ENCODE data around the gene SCYL3. TPM values are rescaled to one million over a fixed set of nuclear protein-coding genes. Genes with fewer than 3 reads are reported as not detected.

SCYL3 gene
- polyA plus RNA-seq, 1 of the 3 experiments (the other 2 are of a cell fraction) = 5.9 TPM

GRCh38 chr1:169894424-169895145, 889 bp upstream of the SCYL3 start:
- Histone ChIP-seq H3K27ac (ENCODE audit: low read depth in 2 of 2, low read length in 1 of 2) (peak overlapping the region; percentile 91 to 96; a peak in 3 of 4 replicates), H3K9me2 (no peaks in the 10 kb centered on the region), H3K79me2 (ENCODE audit: insufficient read depth) (peaks cover 38% of the 10 kb centered on the region), H2AFZ (ENCODE audit: low read depth) (peak overlapping the region; percentile 99), H3K9ac (peak overlapping the region; percentile 98), H4K20me1 (ENCODE audit: insufficient read depth) (no peaks in the 10 kb centered on the region), H3K27me3 (ENCODE audit: insufficient read depth) (no peaks in the 10 kb centered on the region), H3K4me3 (ENCODE audit: low read depth in 2 of 2, low read length in 1 of 2) (peak overlapping the region; percentile 90 to 95), H3F3A (replicated peaks; ENCODE audit: insufficient read depth) (peaks cover 5% of the 10 kb centered on the region), H3K9me3 (no peaks in the 10 kb centered on the region), H3K4me2 (peak overlapping the region; percentile 80), H3K36me3 (replicated peaks in 1 of 2; ENCODE audit: control insufficient read depth in 1 of 2, insufficient read depth in 2 of 2, low read length in 1 of 2) (no peaks in the 10 kb centered on the region), H3K4me1 (ENCODE audit: control insufficient read depth in 1 of 2, insufficient read depth in 2 of 2, low read depth in 1 of 2, low read length in 1 of 2) (peaks cover 14 to 20% of the 10 kb centered on the region in 2 experiments; a peak in 3 of 4 replicates)
- TF ChIP-seq FOXM1 (IDR thresholded peaks at IDR 0.05; ENCODE audit: low read depth) = no peak
- no peak for TF ChIP-seq EZH2phosphoT487 (IDR thresholded peaks at IDR 0.05; ENCODE audit: borderline replicate concordance, low read depth)
- TF ChIP-seq REST (IDR thresholded peaks at IDR 0.05; ENCODE audit: low read depth, low read length) = no peak
- TF ChIP-seq CHD2 (IDR thresholded peaks at IDR 0.05; ENCODE audit: low read length, partially characterized antibody) = no peak
- TF ChIP-seq GABPA (IDR thresholded peaks at IDR 0.05; ENCODE audit: low read depth) = no peak
- TF ChIP-seq CTCF (IDR thresholded peaks at IDR 0.05) = no peak
- no peak for TF ChIP-seq JUND (IDR thresholded peaks at IDR 0.05)
- no peak for TF ChIP-seq ZBTB33 (IDR thresholded peaks at IDR 0.05; ENCODE audit: borderline replicate concordance, low read depth)
- no peak for TF ChIP-seq RCOR1 (IDR thresholded peaks at IDR 0.05; ENCODE audit: low read length)
- TF ChIP-seq EP300 (IDR thresholded peaks at IDR 0.05; ENCODE audit: borderline replicate concordance in 1 of 2, low read depth in 1 of 2, low read length in 1 of 2) = no peak
- no peak for TF ChIP-seq USF1 (IDR thresholded peaks at IDR 0.05; ENCODE audit: borderline replicate concordance, low read depth)
- no peak for TF ChIP-seq YY1 (IDR thresholded peaks at IDR 0.05; ENCODE audit: low read depth)
- TF ChIP-seq POLR2AphosphoS5 (IDR thresholded peaks at IDR 0.05; ENCODE audit: low read depth, low read length) = no peak; the same call in 1 of the 2 replicates
- no peak for TF ChIP-seq NFIC (IDR thresholded peaks at IDR 0.05; ENCODE audit: borderline replicate concordance)
- no peak for TF ChIP-seq RFX5 (IDR thresholded peaks at IDR 0.05; ENCODE audit: low read length)
- TF ChIP-seq USF2 (IDR thresholded peaks at IDR 0.05; ENCODE audit: borderline replicate concordance, low read depth, low read length) = no peak
- no peak for TF ChIP-seq MEF2A (IDR thresholded peaks at IDR 0.05; ENCODE audit: borderline replicate concordance, low read depth)
- ChIA-PET POLR2A (interaction anchor here (0.6 to 1.7 kb wide), 6 partner anchors 9 to 637 kb away, joined by 3 to 15 read pairs (median 6); partner anchors contain the start of genes GORAB, KIFAP3 and METTL18), CTCF (interaction anchor here (1.4 kb wide), 1 partner anchor 33 kb away, joined by 5 read pairs; no protein-coding TSS in a partner anchor)
- 35% methylated on average over 15 of the region's 15 CpGs for WGBS (ENCODE audit: low lambda C conversion rate)
- no peak for DNase-seq

Data from SK-N-SH (cell line).